C4-2B (cell line): ENCODE results near the gene KIZ.

ENCODE experiments used
- H3K27ac ChIP-seq: fragments of 450-650 bp; 2 replicates; pipeline ENCODE4 v1.5.1; 2017
- ZFX ChIP-seq: fragments of 450-650 bp; IDR thresholded peaks from 2 replicates; pipeline ENCODE4 v1.6.1; 2017
- TF ChIP-seq, protein P1 (sequence below): fragments of 450-650 bp; conservative IDR thresholded peaks from 2 replicates; pipeline ENCODE4 v1.5.1; 2017; ENCODE audit warnings: mild to moderate bottlenecking

Gene KIZ

DNA sequence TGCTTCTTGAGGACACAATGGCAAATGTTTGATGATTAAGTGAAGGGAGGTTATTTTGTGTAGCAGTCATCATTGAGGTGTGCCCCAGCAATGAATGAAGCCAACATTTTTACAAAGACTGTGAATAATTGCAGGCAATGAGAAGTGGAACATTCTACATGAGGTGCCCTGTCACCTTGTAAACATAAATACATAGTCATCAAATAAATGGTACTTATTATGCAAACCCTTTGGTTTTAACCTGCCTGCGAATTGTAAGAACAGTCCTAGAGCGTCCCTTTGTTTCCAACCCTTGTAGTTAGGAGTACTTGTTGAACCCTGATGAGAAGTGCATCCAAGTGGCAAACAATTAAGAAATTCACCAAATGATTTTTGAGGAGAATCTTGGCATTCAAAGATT, 7.1 kb upstream of the KIZ start:
- TF ChIP-seq, protein P1, sequence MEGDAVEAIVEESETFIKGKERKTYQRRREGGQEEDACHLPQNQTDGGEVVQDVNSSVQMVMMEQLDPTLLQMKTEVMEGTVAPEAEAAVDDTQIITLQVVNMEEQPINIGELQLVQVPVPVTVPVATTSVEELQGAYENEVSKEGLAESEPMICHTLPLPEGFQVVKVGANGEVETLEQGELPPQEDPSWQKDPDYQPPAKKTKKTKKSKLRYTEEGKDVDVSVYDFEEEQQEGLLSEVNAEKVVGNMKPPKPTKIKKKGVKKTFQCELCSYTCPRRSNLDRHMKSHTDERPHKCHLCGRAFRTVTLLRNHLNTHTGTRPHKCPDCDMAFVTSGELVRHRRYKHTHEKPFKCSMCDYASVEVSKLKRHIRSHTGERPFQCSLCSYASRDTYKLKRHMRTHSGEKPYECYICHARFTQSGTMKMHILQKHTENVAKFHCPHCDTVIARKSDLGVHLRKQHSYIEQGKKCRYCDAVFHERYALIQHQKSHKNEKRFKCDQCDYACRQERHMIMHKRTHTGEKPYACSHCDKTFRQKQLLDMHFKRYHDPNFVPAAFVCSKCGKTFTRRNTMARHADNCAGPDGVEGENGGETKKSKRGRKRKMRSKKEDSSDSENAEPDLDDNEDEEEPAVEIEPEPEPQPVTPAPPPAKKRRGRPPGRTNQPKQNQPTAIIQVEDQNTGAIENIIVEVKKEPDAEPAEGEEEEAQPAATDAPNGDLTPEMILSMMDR: no peak
- TF ChIP-seq ZFX: no peak
- no peak overlapping the region for H3K27ac ChIP-seq

DNA sequence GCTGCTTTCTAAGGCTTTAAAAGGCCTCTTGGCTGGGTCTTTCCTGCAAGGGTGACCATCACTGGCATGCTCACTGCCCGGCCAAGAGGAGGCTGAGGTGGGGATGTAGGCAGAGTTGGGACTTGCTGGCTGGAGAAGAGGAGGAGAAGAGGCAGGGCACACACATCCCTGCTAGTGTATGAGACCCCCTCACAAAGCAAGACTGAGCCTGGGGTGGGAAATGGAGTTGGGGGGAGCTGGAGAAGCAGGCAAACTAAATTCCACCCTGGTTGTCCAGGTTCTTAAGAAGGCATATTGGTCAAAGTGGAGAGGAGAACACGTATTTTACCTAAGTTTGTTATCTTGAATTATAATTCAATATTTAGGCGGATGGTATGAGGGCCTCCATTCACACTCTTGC, 1.7 kb upstream of the KIZ start:
- H3K27ac ChIP-seq: no peak overlapping the region
- no peak for TF ChIP-seq ZFX
- TF ChIP-seq, protein P1: no peak

DNA sequence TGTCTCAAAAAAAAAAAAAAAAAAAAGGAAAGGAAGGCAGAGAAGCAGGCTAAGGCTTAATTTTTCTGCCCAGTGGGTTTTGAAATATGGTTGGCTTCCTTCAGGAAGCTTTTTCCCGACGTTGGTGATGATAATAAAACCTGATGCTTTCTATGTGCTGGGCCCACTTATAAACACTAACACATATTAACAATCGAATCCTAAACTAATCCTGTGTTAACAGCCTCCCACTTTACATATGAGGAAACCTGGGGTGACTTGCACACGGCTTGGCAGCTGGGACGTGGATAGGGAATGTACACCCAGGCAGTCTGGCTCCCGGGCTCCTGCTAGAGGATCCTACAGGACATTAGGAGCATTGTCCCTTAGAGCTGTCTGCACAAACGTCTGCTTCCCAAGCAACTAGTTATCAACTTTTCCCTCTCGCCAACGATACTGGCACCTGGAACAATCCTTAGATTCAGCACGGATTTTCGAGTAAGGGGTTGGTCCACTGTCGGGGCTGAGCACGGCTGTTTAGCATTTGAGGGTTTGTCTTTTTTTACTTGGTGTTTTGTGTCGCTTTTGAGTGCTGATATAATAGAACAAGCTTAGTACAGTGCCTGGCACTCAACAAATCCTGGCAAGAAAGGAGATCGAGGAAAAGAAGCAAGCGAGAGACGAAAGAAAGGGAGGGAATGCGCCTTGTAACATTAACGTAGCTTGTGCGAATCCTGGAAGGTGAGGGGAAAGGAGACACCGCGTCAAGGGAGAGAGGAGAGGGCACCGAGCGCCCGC, 622 bp upstream of the KIZ start:
- no peak for TF ChIP-seq ZFX
- TF ChIP-seq, protein P1: no peak; the same call in 1 of the 2 replicates
- peak overlapping the region; percentile 80 for H3K27ac ChIP-seq

DNA sequence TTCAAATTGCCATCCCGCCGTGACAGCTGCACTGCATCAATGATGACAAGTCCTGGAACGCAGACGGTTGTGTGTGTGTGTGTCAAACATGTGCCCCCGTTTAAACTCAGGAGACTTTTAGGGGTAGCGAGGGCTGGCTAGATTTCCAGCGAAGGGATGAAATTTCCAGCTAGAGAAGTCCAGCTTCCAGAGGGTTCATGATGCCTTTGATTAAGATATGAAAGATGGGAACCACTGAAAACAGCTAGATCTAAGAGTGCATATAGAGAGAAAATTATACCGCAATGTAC, 644 bp downstream of the KIZ start:
- peak overlapping the region; percentile 80 for H3K27ac ChIP-seq

DNA sequence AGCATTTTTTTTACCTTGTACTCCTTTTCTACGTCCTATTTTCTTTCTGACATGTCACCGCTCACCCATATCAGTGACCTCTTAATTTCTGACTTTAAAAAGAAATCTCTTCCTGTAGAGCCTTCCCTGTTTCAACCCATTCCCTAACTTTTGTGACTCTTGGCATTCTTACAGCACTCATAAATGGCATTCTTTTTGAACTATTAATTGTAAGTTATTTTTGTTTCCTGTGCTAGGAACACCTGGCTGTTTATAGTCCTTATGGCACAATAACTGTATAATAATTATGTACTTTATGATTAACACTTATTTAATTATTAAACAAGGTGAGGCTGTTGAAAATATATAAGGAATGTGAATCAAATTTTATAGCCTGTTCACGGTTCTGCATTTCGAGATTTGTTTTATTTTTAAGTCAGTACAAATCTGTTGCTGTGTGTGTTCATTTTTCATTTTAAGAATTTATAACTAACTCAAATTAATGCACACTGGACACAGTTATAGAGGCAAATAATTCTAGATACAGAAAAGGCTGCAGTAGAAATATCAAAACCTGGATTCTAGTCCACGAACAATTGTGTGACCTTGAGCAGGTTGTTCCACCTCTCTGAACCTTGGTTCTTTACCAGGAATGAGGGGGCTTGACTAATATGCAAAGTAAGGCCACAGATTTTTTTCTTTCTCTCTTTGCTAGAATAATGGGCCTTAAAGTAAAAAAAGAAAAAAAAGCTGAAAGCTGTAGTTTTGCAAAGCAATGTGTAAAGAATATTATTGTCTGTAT, 1.5 kb downstream of the KIZ start:
- TF ChIP-seq, protein P1: no peak
- no peak for TF ChIP-seq ZFX
- no peak overlapping the region for H3K27ac ChIP-seq

More for the DNA sequence above, 644 bp downstream of the KIZ start:
- TF ChIP-seq ZFX: no peak
- TF ChIP-seq, protein P1: no peak

DNA sequence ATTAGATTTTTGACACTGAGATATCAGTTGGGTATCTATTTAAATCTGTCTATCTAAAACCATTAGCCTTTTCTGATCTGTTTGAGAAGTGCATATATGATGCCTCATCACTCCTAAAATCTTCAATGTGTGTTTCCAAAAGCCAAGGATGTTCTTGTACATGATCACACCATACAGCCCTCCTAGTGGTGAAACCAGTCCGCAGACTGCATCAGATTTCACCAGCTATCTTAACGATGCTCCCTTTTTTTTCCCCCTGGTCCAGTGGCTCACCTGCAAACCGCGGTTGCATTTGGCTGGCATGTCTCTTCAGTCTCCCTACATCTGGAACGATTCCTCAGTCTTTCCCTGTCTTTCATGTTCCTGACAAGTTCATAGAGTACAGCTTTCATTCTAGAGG, 4.0 kb downstream of the KIZ start:
- no peak overlapping the region for H3K27ac ChIP-seq
- TF ChIP-seq, protein P1: 0 out of 2 replicates have a peak, but pooled peaks have one; percentile 7
- TF ChIP-seq ZFX: no peak

DNA sequence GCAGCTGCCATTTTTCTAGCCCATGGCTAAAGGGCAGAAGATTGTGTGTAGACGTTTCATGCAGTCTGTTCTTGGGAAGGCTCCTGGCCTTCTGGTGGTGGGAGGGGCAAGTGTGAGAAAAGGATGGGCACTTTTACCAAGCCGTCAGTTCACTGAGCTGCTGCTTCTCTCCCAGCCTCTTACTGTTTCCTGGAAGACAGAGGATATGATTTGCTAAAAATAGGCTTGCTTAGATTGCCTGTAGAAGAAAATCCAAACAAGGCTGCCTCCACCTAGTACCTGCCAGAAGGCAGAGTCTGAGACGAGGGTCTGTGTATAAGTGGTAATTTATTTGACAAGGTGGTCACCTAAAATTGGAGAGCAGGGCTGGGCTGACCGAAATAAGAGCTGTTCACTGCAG, 7.5 kb downstream of the KIZ start:
- no peak overlapping the region for H3K27ac ChIP-seq
- TF ChIP-seq, protein P1: no peak
